CD4-positive, alpha-beta T cell treated with Interferon gamma for 1 hour (primary cell): ENCODE results near the gene PI16.
"Not testable (repeated sequence)": the region's sequence is repeated elsewhere in the genome, so short reads cannot be mapped to it uniquely, and the experiment has no call there.

Experiments
- DNase-seq: peaks from one replicate; pipeline ENCODE4 v3.0.0-alpha.2; 2020

Gene PI16

GRCh38 chr6:36929152-36929551 is 25.4 kb upstream of the PI16 start:
- no peak for DNase-seq

GRCh38 chr6:36929607-36930006 is 24.9 kb upstream of the PI16 start:
- DNase-seq, result no peak

GRCh38 chr6:36930483-36930882 is 24.1 kb upstream of the PI16 start:
- DNase-seq, result no peak

GRCh38 chr6:36933102-36933501 is 21.4 kb upstream of the PI16 start:
- no peak for DNase-seq

GRCh38 chr6:36933519-36933918 is 21.0 kb upstream of the PI16 start:
- no peak for DNase-seq

GRCh38 chr6:36934901-36935300 is 19.6 kb upstream of the PI16 start:
- DNase-seq, result no peak

GRCh38 chr6:36936824-36937223 is 17.7 kb upstream of the PI16 start:
- no peak for DNase-seq

- DNase-seq, result no peak
Measured at GRCh38 chr6:36937896-36938295, 16.6 kb upstream of the PI16 start.

GRCh38 chr6:36938536-36938935 is 16.0 kb upstream of the PI16 start:
- no peak for DNase-seq

- not testable (repeated sequence) for DNase-seq
Measured at GRCh38 chr6:36939005-36939404, 15.5 kb upstream of the PI16 start.

GRCh38 chr6:36940027-36940426 is 14.5 kb upstream of the PI16 start:
- DNase-seq, result no peak

GRCh38 chr6:36941561-36941960 is 13.0 kb upstream of the PI16 start:
- not testable (repeated sequence) for DNase-seq

- DNase-seq, result not testable (repeated sequence)
Measured at GRCh38 chr6:36942329-36942728, 12.2 kb upstream of the PI16 start.

GRCh38 chr6:36944650-36945049 is 9.9 kb upstream of the PI16 start:
- no peak for DNase-seq

- no peak for DNase-seq
Measured at GRCh38 chr6:36945301-36945700, 9.2 kb upstream of the PI16 start.

- no peak for DNase-seq
Measured at GRCh38 chr6:36946526-36946925, 8.0 kb upstream of the PI16 start.

GRCh38 chr6:36947570-36948351 is 6.8 kb upstream of the PI16 start:
- DNase-seq, result peak; percentile 18

- not testable (repeated sequence) for DNase-seq
Measured at GRCh38 chr6:36949076-36949475, 5.5 kb upstream of the PI16 start.

- no peak for DNase-seq
Measured at GRCh38 chr6:36949636-36950035, 4.9 kb upstream of the PI16 start.

GRCh38 chr6:36953931-36954261 is 642 bp upstream of the PI16 start:
- no peak for DNase-seq

GRCh38 chr6:36955136-36955535 is 598 bp downstream of the PI16 start:
- DNase-seq, result no peak

GRCh38 chr6:36955671-36956445 is 1.3 kb downstream of the PI16 start:
- DNase-seq, result no peak

- DNase-seq, result no peak
Measured at GRCh38 chr6:36956446-36956820, 1.9 kb downstream of the PI16 start.

GRCh38 chr6:36957773-36958271 is 3.3 kb downstream of the PI16 start:
- no peak for DNase-seq
